OCI-LY3 (cell line): ENCODE measurements around the gene EPHA8.
A peak's percentile ranks its signal among the peaks of the same experiment; 100 is the strongest.

Experiments
- H2AFZ ChIP-seq: fragments of 200-600, 300-600 bp; shearing (Covaris generic); 2 replicates; pipeline ENCODE4 v1.6.0; 2014; ENCODE audit warnings: antibody characterized with exemption, low read depth, low read length
- H3K27ac ChIP-seq: fragments of 200-600, 300-600 bp; sonication (generic); 2 replicates; pipeline ENCODE4 v1.5.1; 2014; ENCODE audit warnings: mild to moderate bottlenecking, low read length, moderate library complexity, mixed read lengths
- H3K27me3 ChIP-seq: fragments of 200-600, 300-600 bp; sonication (generic); 2 replicates; pipeline ENCODE4 v1.6.1; 2014; ENCODE audit warnings: low read depth, low read length, mixed read lengths
- H3K36me3 ChIP-seq: fragments of 200-600, 300-600 bp; sonication (generic); replicated peaks from 2 replicates; pipeline ENCODE3; 2014; ENCODE audit warnings: low read depth, low read length, mixed read lengths
- H3K4me1 ChIP-seq: fragments of 300-600, 200-600 bp; sonication (generic); 2 replicates; pipeline ENCODE4 v1.6.1; 2014; ENCODE audit warnings: low read length, mixed read lengths
- H3K4me2 ChIP-seq: fragments of 200-600, 300-600 bp; sonication (generic); 2 replicates; pipeline ENCODE4 v1.6.1; 2014; ENCODE audit warnings: low read length, mixed read lengths
- H3K4me3 ChIP-seq: fragments of 300-600, 200-600 bp; sonication (generic); 2 replicates; pipeline ENCODE4 v1.5.1; 2014; ENCODE audit warnings: antibody characterized with exemption, mild to moderate bottlenecking, low read length, moderate library complexity
- H3K79me2 ChIP-seq: fragments of 300-600, 200-600 bp; shearing (Covaris generic); 2 replicates; pipeline ENCODE4 v1.6.1; 2014; ENCODE audit warnings: mild to moderate bottlenecking, low read length, mixed read lengths
- H3K9ac ChIP-seq: fragments of 300-600, 200-600 bp; shearing (Covaris generic); 2 replicates; pipeline ENCODE4 v1.6.0; 2014; ENCODE audit warnings: mild to moderate bottlenecking, low read length, moderate library complexity
- H3K9me3 ChIP-seq: fragments of 200-600, 300-600 bp; shearing (Covaris generic); 2 replicates; pipeline ENCODE4 v1.6.1; 2014; ENCODE audit warnings: low read length, mixed read lengths; ENCODE audit not compliant: insufficient read depth
- H4K20me1 ChIP-seq: fragments of 200-600, 300-600 bp; sonication (generic); 2 replicates; pipeline ENCODE4 v1.6.1; 2016; ENCODE audit warnings: low read length, mixed read lengths; ENCODE audit not compliant: insufficient read depth
- EZH2phosphoT487 ChIP-seq: fragments of 200-600 bp; shearing (Covaris generic); IDR thresholded peaks from 2 replicates; pipeline ENCODE4 v1.6.1; 2018; ENCODE audit warnings: antibody characterized with exemption, mixed run types, low read depth
- TF ChIP-seq, protein P1 (sequence below): fragments of 200-600, 300-600 bp; sonication (generic); IDR thresholded peaks from 2 replicates; pipeline ENCODE4 v1.5.1; 2014; ENCODE audit warnings: antibody characterized with exemption, low read length, low read depth

EPHA8 gene

DNA sequence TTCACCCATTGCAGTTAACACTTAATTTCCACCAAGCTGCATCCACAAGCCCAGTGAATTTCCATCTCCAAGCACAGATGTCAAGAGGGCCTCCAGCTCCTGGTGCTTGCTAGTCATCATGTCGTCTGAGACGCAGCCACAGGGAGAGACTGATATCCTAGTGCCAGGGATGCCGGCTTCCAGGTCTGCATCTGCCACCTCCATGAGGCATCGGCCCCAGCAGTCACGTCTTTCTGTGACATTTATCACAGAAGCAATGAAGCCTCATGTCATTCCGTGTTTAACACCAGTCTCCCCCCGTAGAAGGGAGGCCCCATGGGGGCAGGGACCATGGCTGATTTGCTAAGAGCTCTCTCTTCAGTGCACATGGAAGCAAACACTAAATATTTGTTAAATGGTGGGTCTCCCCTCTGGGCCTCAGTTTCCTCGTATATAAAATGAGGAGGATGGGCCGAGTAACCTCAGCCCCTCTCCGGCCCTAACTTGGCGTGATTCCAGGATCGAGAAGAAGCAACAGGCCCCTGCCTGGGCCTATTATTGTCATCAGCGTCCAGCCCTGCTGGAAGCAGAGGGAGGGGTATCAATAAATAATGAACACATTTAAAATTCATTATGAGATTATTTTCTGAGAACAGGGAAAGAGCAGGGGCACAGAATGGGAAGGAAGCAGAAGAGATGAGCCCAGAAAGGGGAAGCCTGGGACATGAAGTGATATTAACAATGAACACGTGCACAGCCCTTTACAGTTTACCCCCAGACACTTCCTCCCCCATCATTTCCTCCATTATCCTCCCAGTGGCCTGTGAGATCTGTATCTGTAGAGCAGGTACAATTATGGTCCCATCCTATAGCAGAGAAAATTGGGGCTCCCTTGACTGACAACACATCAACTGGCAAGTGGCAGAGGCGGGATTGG lies 88.9 kb downstream of the EPHA8 start:
- Histone ChIP-seq H3K4me1 (peaks cover 35% of the 10 kb centered on the region), H3K9me3 (no peaks in the 10 kb centered on the region), H3K27ac (peak overlapping the region; percentile 73), H2AFZ (peak overlapping the region; percentile 40; the same call in 1 of the 2 replicates), H3K9ac (peak overlapping the region; percentile 62), H3K27me3 (peaks cover 24% of the 10 kb centered on the region), H3K36me3 (no peaks in the 10 kb centered on the region), H4K20me1 (no peaks in the 10 kb centered on the region), H3K4me2 (peak overlapping the region; percentile 81), H3K79me2 (no peaks in the 10 kb centered on the region), H3K4me3 (peak overlapping the region; percentile 59)
- TF ChIP-seq, protein P1, sequence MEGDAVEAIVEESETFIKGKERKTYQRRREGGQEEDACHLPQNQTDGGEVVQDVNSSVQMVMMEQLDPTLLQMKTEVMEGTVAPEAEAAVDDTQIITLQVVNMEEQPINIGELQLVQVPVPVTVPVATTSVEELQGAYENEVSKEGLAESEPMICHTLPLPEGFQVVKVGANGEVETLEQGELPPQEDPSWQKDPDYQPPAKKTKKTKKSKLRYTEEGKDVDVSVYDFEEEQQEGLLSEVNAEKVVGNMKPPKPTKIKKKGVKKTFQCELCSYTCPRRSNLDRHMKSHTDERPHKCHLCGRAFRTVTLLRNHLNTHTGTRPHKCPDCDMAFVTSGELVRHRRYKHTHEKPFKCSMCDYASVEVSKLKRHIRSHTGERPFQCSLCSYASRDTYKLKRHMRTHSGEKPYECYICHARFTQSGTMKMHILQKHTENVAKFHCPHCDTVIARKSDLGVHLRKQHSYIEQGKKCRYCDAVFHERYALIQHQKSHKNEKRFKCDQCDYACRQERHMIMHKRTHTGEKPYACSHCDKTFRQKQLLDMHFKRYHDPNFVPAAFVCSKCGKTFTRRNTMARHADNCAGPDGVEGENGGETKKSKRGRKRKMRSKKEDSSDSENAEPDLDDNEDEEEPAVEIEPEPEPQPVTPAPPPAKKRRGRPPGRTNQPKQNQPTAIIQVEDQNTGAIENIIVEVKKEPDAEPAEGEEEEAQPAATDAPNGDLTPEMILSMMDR: no peak
- TF ChIP-seq EZH2phosphoT487: no peak

DNA sequence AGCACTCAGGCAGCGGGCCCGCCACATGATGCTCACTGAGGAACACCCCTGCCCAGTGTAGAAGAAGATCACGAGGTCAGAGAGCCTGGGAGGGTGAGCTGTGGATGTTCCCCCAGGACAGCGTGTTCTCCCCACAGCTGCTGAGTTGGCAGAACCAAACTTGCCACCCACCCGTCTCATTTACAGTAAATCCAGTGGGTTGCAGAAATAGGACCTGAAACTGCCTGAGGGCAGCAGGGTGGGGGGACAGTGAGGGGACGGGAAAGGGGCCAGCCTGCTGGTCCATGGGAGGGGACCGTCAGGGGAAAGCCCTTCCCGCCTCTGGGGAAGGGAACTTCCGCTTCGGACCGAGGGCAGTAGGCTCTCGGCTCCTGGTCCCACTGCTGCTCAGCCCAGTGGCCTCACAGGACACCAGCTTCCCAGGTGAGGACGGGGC lies 89.6 kb downstream of the EPHA8 start, which contains the start of gene C1QB:
Gene C1QB (plus strand): TSS at position 356 of the 436 bp plus-strand sequence. CDS start 6,227 bp downstream, outside the sequence.
- peak within 1 kb of the TSS; percentile 59 for H3K4me3 ChIP-seq
- no peaks in the 10 kb centered on the region for H3K36me3 ChIP-seq
- H4K20me1 ChIP-seq: no peaks in the 10 kb centered on the region
- H3K4me2 ChIP-seq: peak within 1 kb of the TSS; percentile 81
- peak within 1 kb of the TSS; percentile 62 for H3K9ac ChIP-seq
- no peaks in the 10 kb centered on the region for H3K79me2 ChIP-seq
- no peaks in the 10 kb centered on the region for H3K9me3 ChIP-seq
- H2AFZ ChIP-seq: peak within 1 kb of the TSS; percentile 40; the same call in 1 of the 2 replicates
- peak within 1 kb of the TSS; percentile 73 for H3K27ac ChIP-seq
- TF ChIP-seq, protein P1: no peak
- no peak for TF ChIP-seq EZH2phosphoT487
- peaks cover 25% of the 10 kb centered on the region for H3K27me3 ChIP-seq
- peaks cover 35% of the 10 kb centered on the region for H3K4me1 ChIP-seq
